ENCODE measurements around the gene KRTAP12-4.

DNA sequence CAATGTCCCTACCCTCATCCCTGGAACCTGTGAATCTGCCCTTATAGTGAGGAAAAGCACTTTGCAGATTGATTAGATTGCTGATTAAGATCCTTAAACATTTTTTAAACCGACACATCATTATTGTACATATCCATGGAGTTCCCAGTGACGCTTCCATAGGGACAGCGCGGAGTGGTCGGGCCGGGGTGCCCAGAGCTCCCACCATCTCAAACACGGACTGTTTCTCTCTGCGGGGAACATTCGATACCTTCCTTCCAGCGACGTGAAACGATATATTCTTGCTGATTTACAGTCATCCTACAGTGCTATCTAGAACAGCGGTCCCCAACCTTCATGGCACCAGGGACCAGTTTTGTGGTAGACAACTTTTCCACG, 46.6 kb upstream of the KRTAP12-4 start:
- TF ChIP-seq, protein P1, sequence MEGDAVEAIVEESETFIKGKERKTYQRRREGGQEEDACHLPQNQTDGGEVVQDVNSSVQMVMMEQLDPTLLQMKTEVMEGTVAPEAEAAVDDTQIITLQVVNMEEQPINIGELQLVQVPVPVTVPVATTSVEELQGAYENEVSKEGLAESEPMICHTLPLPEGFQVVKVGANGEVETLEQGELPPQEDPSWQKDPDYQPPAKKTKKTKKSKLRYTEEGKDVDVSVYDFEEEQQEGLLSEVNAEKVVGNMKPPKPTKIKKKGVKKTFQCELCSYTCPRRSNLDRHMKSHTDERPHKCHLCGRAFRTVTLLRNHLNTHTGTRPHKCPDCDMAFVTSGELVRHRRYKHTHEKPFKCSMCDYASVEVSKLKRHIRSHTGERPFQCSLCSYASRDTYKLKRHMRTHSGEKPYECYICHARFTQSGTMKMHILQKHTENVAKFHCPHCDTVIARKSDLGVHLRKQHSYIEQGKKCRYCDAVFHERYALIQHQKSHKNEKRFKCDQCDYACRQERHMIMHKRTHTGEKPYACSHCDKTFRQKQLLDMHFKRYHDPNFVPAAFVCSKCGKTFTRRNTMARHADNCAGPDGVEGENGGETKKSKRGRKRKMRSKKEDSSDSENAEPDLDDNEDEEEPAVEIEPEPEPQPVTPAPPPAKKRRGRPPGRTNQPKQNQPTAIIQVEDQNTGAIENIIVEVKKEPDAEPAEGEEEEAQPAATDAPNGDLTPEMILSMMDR (conservative IDR thresholded peaks at IDR 0.05), result no peak
- no peak for TF ChIP-seq EZH2 (IDR thresholded peaks at IDR 0.05; ENCODE audit: low read depth)

Data from PC-9 (cell line).